Ovary (tissue), 3 donors: ENCODE data around the gene PPP2R5C.

ENCODE experiments used
- CTCF ChIP-seq, 3 donors: fragments of 450-650 bp in 2 of 3; fragments of 200-600 bp in 1 of 3; IDR thresholded peaks; one replicate each; pipeline versions ENCODE4 v1.5.1 to v1.8.0; 2016 to 2022; ENCODE audit warnings: antibody characterized with exemption in 3 of 3, mild to moderate bottlenecking in 1 of 3
- EP300 ChIP-seq: sonication (generic); formaldehyde crosslinking; IDR thresholded peaks from one replicate; pipeline ENCODE4 v1.6.1; 2017; ENCODE audit warnings: antibody characterized with exemption
- POLR2A ChIP-seq: fragments of 450-650 bp; IDR thresholded peaks from one replicate; pipeline ENCODE4 v1.6.1; 2017; ENCODE audit warnings: antibody characterized with exemption, mild to moderate bottlenecking, moderate library complexity
- donor health status: DM: no; HTN: no; CAD: no.

GRCh38 chr14:101721111-101721510 lies 40.4 kb upstream of the PPP2R5C start:
- TF ChIP-seq CTCF (IDR thresholded peaks at IDR 0.05) (no peak), POLR2A (no peak), EP300 (no peak)
